Measurements from ENCODE around the gene NAT8L. TPM values are rescaled to one million over a fixed set of nuclear protein-coding genes. Genes with fewer than 3 reads are reported as not detected.

The NAT8L gene
- total RNA-seq, 2 experiments from 2014 or later = 0.07 TPM; not detected in 1

DNA sequence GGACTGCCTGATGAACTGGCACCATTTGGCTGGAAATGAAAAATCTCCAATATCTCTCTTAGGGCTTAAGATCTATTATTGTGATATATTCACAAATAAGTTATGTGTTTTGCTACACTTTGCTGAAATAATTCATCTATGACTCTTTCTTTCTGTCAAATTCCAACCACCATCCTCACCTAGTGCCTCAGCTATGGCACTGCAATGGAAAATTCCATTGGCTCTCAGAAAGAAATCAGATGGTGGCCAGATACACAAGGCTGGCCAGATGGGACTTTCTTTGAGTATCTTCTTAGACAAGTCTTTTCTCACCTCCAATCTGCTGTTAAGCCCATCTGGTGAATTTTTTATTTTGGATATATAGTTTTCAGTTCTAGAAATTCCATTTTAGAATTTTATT is 28.0 kb downstream of the NAT8L start:
- ChIA-PET POLR2A (no interaction called here), CTCF (interaction anchor here (2.4 kb wide), 1 partner anchor 12 kb away, joined by 6 read pairs; no protein-coding TSS in a partner anchor)
- Mint-ChIP-seq H3K9me3 (no peaks in the 10 kb centered on the region), H3K36me3 (ENCODE audit: low read depth) (no peaks in the 10 kb centered on the region), H3K27ac (no peak overlapping the region), H3K4me3 (no peak overlapping the region), H3K27me3 (peaks cover 3% of the 10 kb centered on the region), H3K4me1 (no peaks in the 10 kb centered on the region)
- no peak for DNase-seq

- H3K27ac Mint-ChIP-seq = no peak overlapping the region
- H3K27me3 Mint-ChIP-seq = peaks cover 3% of the 10 kb centered on the region
- H3K9me3 Mint-ChIP-seq = no peaks in the 10 kb centered on the region
- no peak overlapping the region for H3K4me3 Mint-ChIP-seq
- ChIA-PET CTCF (interaction anchor here (2.4 kb wide), 1 partner anchor 14 kb away, joined by 6 read pairs; no protein-coding TSS in a partner anchor), POLR2A (no interaction called here)
- H3K4me1 Mint-ChIP-seq = no peaks in the 10 kb centered on the region
- no peaks in the 10 kb centered on the region for H3K36me3 Mint-ChIP-seq (ENCODE audit: low read depth)
- DNase-seq = no peak
Observed at GRCh38 chr4:2089222-2089621, 30.1 kb downstream of the NAT8L start.

- Mint-ChIP-seq H3K27me3 (peaks cover 3% of the 10 kb centered on the region), H3K36me3 (ENCODE audit: low read depth) (no peaks in the 10 kb centered on the region), H3K27ac (no peak overlapping the region), H3K9me3 (no peaks in the 10 kb centered on the region), H3K4me1 (no peaks in the 10 kb centered on the region), H3K4me3 (no peak overlapping the region)
- POLR2A ChIA-PET = no interaction called here
- CTCF ChIA-PET = no interaction called here
- DNase-seq = no peak
Observed at GRCh38 chr4:2090642-2091041, 31.5 kb downstream of the NAT8L start.

DNA sequence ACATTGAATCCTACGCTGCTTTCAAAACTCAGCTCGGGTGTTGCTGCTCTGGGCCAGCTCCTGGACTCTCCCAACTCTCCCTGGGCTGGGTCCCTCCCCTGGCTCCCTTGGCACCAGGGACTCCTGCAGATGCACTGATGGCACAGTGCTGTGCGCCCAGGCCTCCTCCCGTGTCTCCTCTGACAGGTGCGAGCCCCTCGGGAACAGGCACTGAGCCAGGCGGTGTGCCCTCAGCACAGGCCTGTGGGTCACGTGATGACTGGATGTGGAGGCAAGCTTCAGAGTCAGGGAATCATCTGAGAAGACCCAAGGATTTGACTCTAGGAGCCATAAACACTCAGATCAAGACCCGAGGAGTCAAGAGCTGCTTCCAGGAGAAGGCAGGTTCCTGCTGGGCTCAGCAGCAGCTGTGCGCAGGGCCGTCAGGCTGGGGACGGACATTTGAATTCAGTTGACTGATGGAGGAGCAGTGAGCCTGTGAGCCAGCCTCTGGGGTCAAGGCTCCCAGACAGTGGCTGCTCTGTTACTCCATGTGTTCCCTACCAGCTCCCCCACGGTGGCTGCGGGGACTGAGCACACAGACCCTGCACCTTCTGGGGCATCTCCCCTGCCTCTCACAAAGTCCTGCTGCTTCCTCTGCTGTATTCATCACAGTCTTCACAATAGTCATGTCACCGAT is 33.0 kb downstream of the NAT8L start:
- Mint-ChIP-seq H3K36me3 (ENCODE audit: low read depth) (peaks cover 4% of the 10 kb centered on the region), H3K27me3 (peaks cover 3% of the 10 kb centered on the region), H3K4me1 (no peaks in the 10 kb centered on the region), H3K4me3 (no peak overlapping the region), H3K27ac (no peak overlapping the region), H3K9me3 (peaks cover 8% of the 10 kb centered on the region)
- no peak for DNase-seq
- ChIA-PET CTCF (interaction anchor here (0.9 kb wide), 1 partner anchor 13 kb away, joined by 3 read pairs; no protein-coding TSS in a partner anchor), POLR2A (no interaction called here)

DNA sequence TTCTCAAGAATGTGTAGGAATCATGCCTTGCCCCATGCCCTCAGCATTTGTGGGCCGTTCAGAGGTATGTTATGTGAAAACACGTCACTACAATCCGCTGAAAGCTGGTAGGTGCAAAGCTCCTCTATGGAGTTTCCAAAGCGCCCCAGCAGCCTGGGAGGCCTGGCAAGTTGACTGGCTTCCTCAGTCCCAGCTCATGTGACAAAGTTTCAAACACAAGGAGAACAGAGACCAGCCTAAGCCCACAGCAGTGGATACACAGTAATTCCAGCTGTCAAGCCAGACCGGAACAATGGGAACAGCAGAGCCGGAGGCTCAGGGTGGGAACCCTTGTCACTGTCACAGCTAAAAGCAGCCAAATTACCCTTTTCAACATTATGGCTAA is 33.5 kb downstream of the NAT8L start:
- no peak for DNase-seq
- Mint-ChIP-seq H3K27me3 (peaks cover 3% of the 10 kb centered on the region), H3K36me3 (ENCODE audit: low read depth) (peaks cover 4% of the 10 kb centered on the region), H3K27ac (no peak overlapping the region), H3K9me3 (peaks cover 8% of the 10 kb centered on the region), H3K4me1 (no peaks in the 10 kb centered on the region), H3K4me3 (no peak overlapping the region)
- POLR2A ChIA-PET = no interaction called here
- CTCF ChIA-PET = interaction anchor here (0.9 to 1.3 kb wide), 2 partner anchors 13 kb away, joined by 3 to 5 read pairs; no protein-coding TSS in a partner anchor

GRCh38 chr4:2093265-2093664 is 34.1 kb downstream of the NAT8L start:
- CTCF ChIA-PET = interaction anchor here (0.9 to 1.3 kb wide), 2 partner anchors 12 to 13 kb away, joined by 3 to 5 read pairs; no protein-coding TSS in a partner anchor
- H3K27me3 Mint-ChIP-seq = peaks cover 3% of the 10 kb centered on the region

DNA sequence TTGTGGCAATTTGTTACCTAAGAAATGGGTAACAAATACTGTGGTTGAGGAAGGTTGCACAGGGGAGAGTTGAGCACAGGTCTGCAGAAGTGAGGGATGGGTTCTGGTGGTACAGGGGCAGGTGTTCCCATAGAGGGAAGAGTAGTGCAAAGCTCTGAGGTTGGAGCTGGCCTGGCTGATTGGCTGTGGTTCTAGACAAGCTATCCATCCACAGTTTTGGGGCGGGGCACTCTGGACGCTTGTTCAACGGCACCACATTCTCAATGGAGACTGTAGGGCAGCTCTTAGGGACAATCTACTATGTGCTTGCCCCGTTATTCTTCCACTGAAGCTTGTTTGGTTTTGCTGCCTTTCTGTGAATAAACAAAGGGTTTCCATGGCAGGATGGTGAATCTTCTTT is 35.4 kb downstream of the NAT8L start:
- H3K27ac Mint-ChIP-seq = no peak overlapping the region
- no peak for DNase-seq
- H3K27me3 Mint-ChIP-seq = peaks cover 4% of the 10 kb centered on the region
- peaks cover 4% of the 10 kb centered on the region for H3K36me3 Mint-ChIP-seq (ENCODE audit: low read depth)
- H3K9me3 Mint-ChIP-seq = peaks cover 8% of the 10 kb centered on the region
- POLR2A ChIA-PET = no interaction called here
- CTCF ChIA-PET = no interaction called here
- H3K4me3 Mint-ChIP-seq = no peak overlapping the region
- no peaks in the 10 kb centered on the region for H3K4me1 Mint-ChIP-seq

More at GRCh38 chr4:2093265-2093664, 34.1 kb downstream of the NAT8L start:
- no peak overlapping the region for H3K4me3 Mint-ChIP-seq
- H3K9me3 Mint-ChIP-seq = peaks cover 8% of the 10 kb centered on the region
- no peak for DNase-seq
- no peak overlapping the region for H3K27ac Mint-ChIP-seq
- H3K36me3 Mint-ChIP-seq (ENCODE audit: low read depth) = peaks cover 4% of the 10 kb centered on the region
- H3K4me1 Mint-ChIP-seq = no peaks in the 10 kb centered on the region
- POLR2A ChIA-PET = no interaction called here

GRCh38 chr4:2095236-2096072 is 36.3 kb downstream of the NAT8L start:
- ChIA-PET POLR2A (no interaction called here), CTCF (no interaction called here)
- Mint-ChIP-seq H3K27ac (no peak overlapping the region), H3K27me3 (peaks cover 4% of the 10 kb centered on the region), H3K4me1 (no peaks in the 10 kb centered on the region), H3K9me3 (peaks cover 8% of the 10 kb centered on the region), H3K4me3 (no peak overlapping the region), H3K36me3 (ENCODE audit: low read depth) (peaks cover 4% of the 10 kb centered on the region)
- no peak for DNase-seq

DNA sequence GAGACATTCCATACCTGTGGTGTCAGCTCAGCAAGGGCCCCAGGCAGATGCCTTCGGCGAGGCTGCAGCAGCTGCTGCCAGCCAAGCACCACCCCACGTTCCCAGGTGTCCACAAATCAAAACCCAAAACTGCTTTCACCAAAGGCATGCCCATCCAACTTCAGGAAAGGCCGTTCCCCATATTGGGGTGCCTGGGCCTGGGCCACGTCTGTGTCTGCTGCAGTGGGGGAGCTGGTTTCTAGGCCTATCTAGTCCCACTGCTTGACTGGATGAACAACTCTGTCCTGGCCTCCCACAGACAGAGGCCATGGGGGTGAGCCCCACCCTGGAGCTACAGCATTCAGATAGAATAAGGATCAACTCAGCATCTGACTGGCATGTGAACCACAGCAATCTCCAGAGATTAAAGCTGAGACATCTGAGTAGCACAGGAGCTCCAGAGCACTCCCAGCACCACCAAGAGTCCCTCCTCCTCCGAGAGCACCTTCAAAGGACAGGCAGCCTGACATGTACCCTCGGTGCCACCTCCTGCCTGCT is 37.0 kb downstream of the NAT8L start:
- H3K9me3 Mint-ChIP-seq = peaks cover 8% of the 10 kb centered on the region
- H3K27me3 Mint-ChIP-seq = peaks cover 7% of the 10 kb centered on the region
- no peak overlapping the region for H3K27ac Mint-ChIP-seq
- peaks cover 5% of the 10 kb centered on the region for H3K36me3 Mint-ChIP-seq (ENCODE audit: low read depth)
- ChIA-PET CTCF (interaction anchor here (1.5 kb wide), 1 partner anchor 9 kb away, joined by 3 read pairs; no protein-coding TSS in a partner anchor), POLR2A (no interaction called here)
- DNase-seq = no peak
- H3K4me3 Mint-ChIP-seq = no peak overlapping the region
- H3K4me1 Mint-ChIP-seq = no peaks in the 10 kb centered on the region

DNA sequence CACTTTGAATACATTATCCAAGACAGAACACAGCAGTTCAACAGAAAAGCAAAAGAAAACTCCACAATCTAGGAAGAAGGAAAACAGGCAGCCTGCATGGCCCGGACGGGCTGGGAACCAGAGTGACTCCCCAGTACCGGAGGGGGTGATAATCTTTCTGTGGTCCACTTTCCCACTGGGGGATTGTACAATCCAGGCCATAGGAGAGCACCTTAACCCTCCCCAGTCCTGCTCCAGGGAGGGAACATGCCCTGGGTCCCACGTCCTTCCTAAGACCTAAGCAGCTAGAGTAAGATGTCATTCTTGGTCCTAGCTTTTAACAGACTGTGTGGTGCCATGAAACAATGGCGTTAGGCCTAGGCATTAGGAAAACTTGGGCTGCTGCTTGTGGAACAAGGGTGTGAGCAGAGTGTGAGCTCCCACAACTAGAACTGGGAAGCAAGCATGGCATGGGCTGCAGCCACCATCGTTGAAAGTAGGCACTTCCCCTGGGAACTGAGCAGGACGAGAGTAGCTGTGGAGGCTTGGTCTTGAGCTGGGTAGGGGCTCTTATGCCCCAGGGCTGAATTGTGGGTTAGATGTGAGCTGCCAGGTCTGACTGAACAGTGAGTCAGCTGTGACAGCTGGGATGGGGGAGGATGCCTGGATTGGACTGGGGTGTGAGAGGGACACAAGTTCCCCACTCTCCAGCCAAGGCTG is 42.4 kb downstream of the NAT8L start:
- H3K27me3 Mint-ChIP-seq = peaks cover 14% of the 10 kb centered on the region
- H3K36me3 Mint-ChIP-seq (ENCODE audit: low read depth) = peaks cover 13% of the 10 kb centered on the region
- H3K9me3 Mint-ChIP-seq = peaks cover 22% of the 10 kb centered on the region
- no peak overlapping the region for H3K27ac Mint-ChIP-seq
- no peak for DNase-seq
- POLR2A ChIA-PET = no interaction called here
- peaks cover 3% of the 10 kb centered on the region for H3K4me1 Mint-ChIP-seq
- CTCF ChIA-PET = interaction anchor here (1.6 kb wide), 1 partner anchor 25 kb away, joined by 3 read pairs; no protein-coding TSS in a partner anchor
- H3K4me3 Mint-ChIP-seq = no peak overlapping the region

- H3K4me3 Mint-ChIP-seq = no peak overlapping the region
- H3K36me3 Mint-ChIP-seq (ENCODE audit: low read depth) = peaks cover 8% of the 10 kb centered on the region
- H3K9me3 Mint-ChIP-seq = peaks cover 17% of the 10 kb centered on the region
- no peak overlapping the region for H3K27ac Mint-ChIP-seq
- ChIA-PET CTCF (interaction anchor here (1.6 kb wide), 1 partner anchor 25 kb away, joined by 3 read pairs; no protein-coding TSS in a partner anchor), POLR2A (no interaction called here)
- H3K27me3 Mint-ChIP-seq = peaks cover 14% of the 10 kb centered on the region
- DNase-seq = no peak
- H3K4me1 Mint-ChIP-seq = peaks cover 3% of the 10 kb centered on the region
Observed at GRCh38 chr4:2102045-2102883, 43.1 kb downstream of the NAT8L start.
